Ishikawa (cell line): ENCODE data around the gene KDM2B.

Source experiments
- CEBPB ChIP-seq: IDR thresholded peaks from 2 replicates; pipeline ENCODE4 v1.6.1; 2012
- CREB1 ChIP-seq: IDR thresholded peaks from 2 replicates; pipeline ENCODE4 v1.6.1; 2012; ENCODE audit warnings: low read depth
- EP300 ChIP-seq: IDR thresholded peaks from 2 replicates; pipeline ENCODE4 v1.6.1; 2012; ENCODE audit warnings: borderline replicate concordance
- FOXM1 ChIP-seq: IDR thresholded peaks from 2 replicates; pipeline ENCODE4 v1.6.1; 2012; ENCODE audit warnings: low read depth, borderline replicate concordance
- RAD21 ChIP-seq: IDR thresholded peaks from 2 replicates; pipeline ENCODE4 v1.6.1; 2012; ENCODE audit warnings: low read depth
- REST ChIP-seq: IDR thresholded peaks from 2 replicates; pipeline ENCODE4 v1.6.1; 2012; ENCODE audit warnings: low read depth, mild to moderate bottlenecking
- TAF1 ChIP-seq: IDR thresholded peaks from 2 replicates; pipeline ENCODE4 v1.6.1; 2012; ENCODE audit warnings: low read depth, mild to moderate bottlenecking
- USF1 ChIP-seq: IDR thresholded peaks from 2 replicates; pipeline ENCODE4 v1.6.1; 2012
- YY1 ChIP-seq: IDR thresholded peaks from 2 replicates; pipeline ENCODE4 v1.6.1; 2012; ENCODE audit warnings: low read depth
- ZBTB7A ChIP-seq: IDR thresholded peaks from 2 replicates; pipeline ENCODE4 v1.6.1; 2012; ENCODE audit warnings: low read depth
- TF ChIP-seq, protein P1 (sequence below): IDR thresholded peaks from 2 replicates; pipeline ENCODE4 v1.6.1; 2012

DNA sequence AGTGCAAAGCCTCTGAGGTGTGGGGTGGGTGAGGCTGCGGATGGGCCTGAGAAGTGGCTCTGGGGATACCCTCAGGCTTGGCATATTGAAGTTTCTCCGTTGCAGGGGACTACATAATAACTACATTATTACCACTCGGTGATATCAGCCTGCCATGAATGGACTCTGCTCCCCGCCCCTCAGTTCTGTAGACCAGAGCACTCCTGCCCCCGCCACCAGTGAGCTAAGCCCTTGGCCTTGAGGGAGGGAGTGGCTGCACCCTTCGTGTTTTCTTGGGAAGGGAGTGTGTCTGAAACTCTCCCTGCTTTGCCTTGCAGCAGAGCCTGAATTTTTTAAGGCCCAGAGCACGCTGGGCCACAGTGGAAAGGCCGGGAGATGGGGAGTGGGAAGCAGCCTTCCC is 47.2 kb upstream of the KDM2B start:
- no peak for TF ChIP-seq USF1
- no peak for TF ChIP-seq ZBTB7A
- no peak for TF ChIP-seq RAD21
- no peak for TF ChIP-seq TAF1
- TF ChIP-seq, protein P1, sequence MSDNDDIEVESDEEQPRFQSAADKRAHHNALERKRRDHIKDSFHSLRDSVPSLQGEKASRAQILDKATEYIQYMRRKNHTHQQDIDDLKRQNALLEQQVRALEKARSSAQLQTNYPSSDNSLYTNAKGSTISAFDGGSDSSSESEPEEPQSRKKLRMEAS, result no peak
- TF ChIP-seq REST, result no peak
- TF ChIP-seq YY1, result no peak
- no peak for TF ChIP-seq CREB1
- TF ChIP-seq FOXM1, result no peak
- TF ChIP-seq EP300, result no peak
- TF ChIP-seq CEBPB, result no peak
